ENCODE data around the gene VCAM1. TPM values are rescaled to one million over a fixed set of nuclear protein-coding genes. Genes with fewer than 3 reads are reported as not detected.
"Not testable (repeated sequence)": the region's sequence is repeated elsewhere in the genome, so short reads cannot be mapped to it uniquely, and the experiment has no call there.

VCAM1 gene
- total RNA-seq, 2 donors from 2014 or later = 10.7 to 31.5 TPM

GRCh38 chr1:100769906-100770646 lies 50.5 kb downstream of the VCAM1 start:
- peak in 1 of 2 donors; percentile 60 for ATAC-seq
- Mint-ChIP-seq H3K4me1 (ENCODE audit: low read depth in 2 of 2) (peaks cover 4 to 10% of the 10 kb centered on the region in 2 donors), H3K27me3 (peaks cover 0 to 18% of the 10 kb centered on the region in 2 donors)

GRCh38 chr1:100773444-100773843 lies 53.9 kb downstream of the VCAM1 start:
- no peak for DNase-seq (ENCODE audit: low spot score)
- Mint-ChIP-seq H3K27ac (no peak overlapping the region), H3K4me3 (no peak overlapping the region), H3K36me3 (no peaks in the 10 kb centered on the region), H3K9me3 (no peaks in the 10 kb centered on the region), H3K27me3 (peaks cover 0 to 14% of the 10 kb centered on the region in 2 donors), H3K4me1 (ENCODE audit: low read depth in 2 of 2) (peaks cover 4% of the 10 kb centered on the region in 2 donors)
- ATAC-seq = no peak

More at GRCh38 chr1:100769906-100770646, 50.5 kb downstream of the VCAM1 start:
- no peak overlapping the region for H3K4me3 Mint-ChIP-seq
- H3K36me3 Mint-ChIP-seq = no peaks in the 10 kb centered on the region
- H3K9me3 Mint-ChIP-seq = no peaks in the 10 kb centered on the region
- H3K27ac Mint-ChIP-seq = no peak overlapping the region
- no peak for DNase-seq (ENCODE audit: low spot score)

GRCh38 chr1:100774370-100774769 lies 54.8 kb downstream of the VCAM1 start:
- ATAC-seq = no peak
- H3K4me3 Mint-ChIP-seq = no peak overlapping the region
- H3K27ac Mint-ChIP-seq = no peak overlapping the region
- peaks cover 4% of the 10 kb centered on the region for H3K9me3 Mint-ChIP-seq
- no peak for DNase-seq (ENCODE audit: low spot score)
- peaks cover 4% of the 10 kb centered on the region in 2 donors for H3K4me1 Mint-ChIP-seq (ENCODE audit: low read depth in 2 of 2)
- H3K36me3 Mint-ChIP-seq = peaks cover 4% of the 10 kb centered on the region
- peaks cover 0 to 10% of the 10 kb centered on the region in 2 donors for H3K27me3 Mint-ChIP-seq

- H3K9me3 Mint-ChIP-seq = peaks cover 4% of the 10 kb centered on the region
- H3K4me1 Mint-ChIP-seq (ENCODE audit: low read depth in 2 of 2) = peaks cover 0 to 4% of the 10 kb centered on the region in 2 donors
- no peak overlapping the region for H3K27ac Mint-ChIP-seq
- DNase-seq (ENCODE audit: low spot score) = no peak
- ATAC-seq = no peak
- no peak overlapping the region for H3K4me3 Mint-ChIP-seq
- H3K27me3 Mint-ChIP-seq = peaks cover 0 to 6% of the 10 kb centered on the region in 2 donors
- peaks cover 4% of the 10 kb centered on the region for H3K36me3 Mint-ChIP-seq
Measured at GRCh38 chr1:100775483-100775882, 55.9 kb downstream of the VCAM1 start.

- peaks cover 8% of the 10 kb centered on the region for H3K9me3 Mint-ChIP-seq
- ATAC-seq (no peak), DNase-seq (ENCODE audit: low spot score) (no peak)
- no peak overlapping the region for H3K27ac Mint-ChIP-seq
- peaks cover 11% of the 10 kb centered on the region for H3K36me3 Mint-ChIP-seq
- no peak overlapping the region for H3K4me3 Mint-ChIP-seq
- peaks cover 0 to 5% of the 10 kb centered on the region in 2 donors for H3K27me3 Mint-ChIP-seq
- peaks cover 0 to 4% of the 10 kb centered on the region in 2 donors for H3K4me1 Mint-ChIP-seq (ENCODE audit: low read depth in 2 of 2)
Measured at GRCh38 chr1:100778748-100779147, 59.2 kb downstream of the VCAM1 start.

GRCh38 chr1:100780814-100781213 lies 61.3 kb downstream of the VCAM1 start:
- H3K4me3 Mint-ChIP-seq = no peak overlapping the region
- H3K27me3 Mint-ChIP-seq = peaks cover 0 to 3% of the 10 kb centered on the region in 2 donors
- peaks cover 2 to 6% of the 10 kb centered on the region in 2 donors for H3K4me1 Mint-ChIP-seq (ENCODE audit: low read depth in 2 of 2)
- DNase-seq (ENCODE audit: low spot score) (no peak), ATAC-seq (no peak)
- peaks cover 11% of the 10 kb centered on the region for H3K36me3 Mint-ChIP-seq
- no peak overlapping the region for H3K27ac Mint-ChIP-seq
- H3K9me3 Mint-ChIP-seq = peaks cover 8% of the 10 kb centered on the region

GRCh38 chr1:100781728-100782127 lies 62.2 kb downstream of the VCAM1 start:
- ATAC-seq = not testable (repeated sequence)
- peaks cover 11% of the 10 kb centered on the region for H3K36me3 Mint-ChIP-seq

GRCh38 chr1:100782473-100783039 lies 63.0 kb downstream of the VCAM1 start:
- peaks cover 8% of the 10 kb centered on the region for H3K9me3 Mint-ChIP-seq
- no peak overlapping the region for H3K4me3 Mint-ChIP-seq
- DNase-seq (ENCODE audit: low spot score) (no peak), ATAC-seq (no peak)
- peaks cover 11% of the 10 kb centered on the region for H3K36me3 Mint-ChIP-seq
- peaks cover 0 to 3% of the 10 kb centered on the region in 2 donors for H3K27me3 Mint-ChIP-seq
- peaks cover 4 to 12% of the 10 kb centered on the region in 2 donors for H3K4me1 Mint-ChIP-seq (ENCODE audit: low read depth in 2 of 2)
- no peak overlapping the region for H3K27ac Mint-ChIP-seq

More at GRCh38 chr1:100781728-100782127, 62.2 kb downstream of the VCAM1 start:
- not testable (repeated sequence) for H3K27ac Mint-ChIP-seq; H3K4me3 Mint-ChIP-seq; H3K9me3 Mint-ChIP-seq; H3K27me3 Mint-ChIP-seq; DNase-seq (ENCODE audit: low spot score)
- peaks cover 4 to 12% of the 10 kb centered on the region in 2 donors for H3K4me1 Mint-ChIP-seq (ENCODE audit: low read depth in 2 of 2)

- H3K4me3 Mint-ChIP-seq = peak overlapping the region; percentile 21
- peaks cover 4% of the 10 kb centered on the region for H3K9me3 Mint-ChIP-seq
- no peak overlapping the region for H3K27ac Mint-ChIP-seq
- peaks cover 4 to 12% of the 10 kb centered on the region in 2 donors for H3K4me1 Mint-ChIP-seq (ENCODE audit: low read depth in 2 of 2)
- no peak for DNase-seq (ENCODE audit: low spot score)
- H3K36me3 Mint-ChIP-seq = peaks cover 7% of the 10 kb centered on the region
- H3K27me3 Mint-ChIP-seq = peaks cover 14 to 21% of the 10 kb centered on the region in 2 donors
- peak in 1 of 2 donors; percentile 40 for ATAC-seq
Measured at GRCh38 chr1:100785470-100786052, 66.0 kb downstream of the VCAM1 start.

GRCh38 chr1:100786870-100787269 lies 67.3 kb downstream of the VCAM1 start:
- peaks cover 5% of the 10 kb centered on the region for H3K36me3 Mint-ChIP-seq
- no peak overlapping the region for H3K27ac Mint-ChIP-seq
- peaks cover 4 to 12% of the 10 kb centered on the region in 2 donors for H3K4me1 Mint-ChIP-seq (ENCODE audit: low read depth in 2 of 2)

More at GRCh38 chr1:100786870-100787269, 67.3 kb downstream of the VCAM1 start:
- DNase-seq (ENCODE audit: low spot score) (no peak), ATAC-seq (no peak)
- H3K27me3 Mint-ChIP-seq = peaks cover 14 to 22% of the 10 kb centered on the region in 2 donors
- peaks cover 3% of the 10 kb centered on the region for H3K9me3 Mint-ChIP-seq
- H3K4me3 Mint-ChIP-seq = no peak overlapping the region

Other genes starting within 250 kb of the VCAM1 start
- under 1 TPM; 0.28 to 0.69 TPM for gene GPR88, start 181.6 kb upstream of the VCAM1 start, total RNA-seq
- 1 to 10 TPM; 3.2 to 10.0 TPM for gene EXTL2, start 175.1 kb downstream of the VCAM1 start, total RNA-seq
- gene SLC30A7, start 176.3 kb downstream of the VCAM1 start, total RNA-seq = 10 to 100 TPM; 54.6 to 66.2 TPM

Data from natural killer cell treated with Interleukin-12 subunit alpha and Interleukin-12 subunit beta and Interleukin-15 and Interleukin-18, amount 100 ng/mL, for 72 hours (primary cell).